ENCODE data around the gene KLHL1. TPM values are rescaled to one million over a fixed set of nuclear protein-coding genes. Genes with fewer than 3 reads are reported as not detected.

KLHL1 gene
- total RNA-seq, 4 donors from 2014 or later = not detected

- TF ChIP-seq CTCF (IDR thresholded peaks at IDR 0.05) = no peak
- DNase-seq (ENCODE audit: low spot score) (no peak), ATAC-seq (ENCODE audit: low FRiP score) (no peak)
These were observed 370.9 kb downstream of the KLHL1 start for GRCh38 chr13:69737129-69737935.

GRCh38 chr13:69721631-69722030 lies 386.6 kb downstream of the KLHL1 start:
- TF ChIP-seq CTCF (IDR thresholded peaks at IDR 0.05) = no peak
- ATAC-seq (ENCODE audit: low FRiP score) = no peak
- DNase-seq (ENCODE audit: low spot score) = no peak

- ATAC-seq (ENCODE audit: low FRiP score) (no peak), DNase-seq (ENCODE audit: low spot score) (no peak)
- no peak for TF ChIP-seq CTCF (IDR thresholded peaks at IDR 0.05)
These were observed 387.8 kb downstream of the KLHL1 start for GRCh38 chr13:69720278-69720983.

GRCh38 chr13:69706807-69707206 lies 401.4 kb downstream of the KLHL1 start:
- DNase-seq (ENCODE audit: low spot score) (no peak), ATAC-seq (ENCODE audit: low FRiP score) (no peak)
- no peak for TF ChIP-seq CTCF (IDR thresholded peaks at IDR 0.05)

GRCh38 chr13:69704311-69704710 lies 403.9 kb downstream of the KLHL1 start:
- no peak for TF ChIP-seq CTCF (IDR thresholded peaks at IDR 0.05)
- DNase-seq (ENCODE audit: low spot score) (no peak), ATAC-seq (ENCODE audit: low FRiP score) (peak; percentile 76)

GRCh38 chr13:69690999-69691398 lies 417.3 kb downstream of the KLHL1 start:
- ATAC-seq (ENCODE audit: low FRiP score) = no peak
- no peak for TF ChIP-seq CTCF (IDR thresholded peaks at IDR 0.05)
- DNase-seq (ENCODE audit: low spot score) = no peak
